LNCAP (cell line): ENCODE measurements around the gene PIP4K2B.

ENCODE experiments used
- TF ChIP-seq, protein P1 (sequence below): fragments of 450-650 bp; IDR thresholded peaks from 2 replicates; pipeline ENCODE4 v1.5.1; 2017; ENCODE audit warnings: mild to moderate bottlenecking

The PIP4K2B gene

DNA sequence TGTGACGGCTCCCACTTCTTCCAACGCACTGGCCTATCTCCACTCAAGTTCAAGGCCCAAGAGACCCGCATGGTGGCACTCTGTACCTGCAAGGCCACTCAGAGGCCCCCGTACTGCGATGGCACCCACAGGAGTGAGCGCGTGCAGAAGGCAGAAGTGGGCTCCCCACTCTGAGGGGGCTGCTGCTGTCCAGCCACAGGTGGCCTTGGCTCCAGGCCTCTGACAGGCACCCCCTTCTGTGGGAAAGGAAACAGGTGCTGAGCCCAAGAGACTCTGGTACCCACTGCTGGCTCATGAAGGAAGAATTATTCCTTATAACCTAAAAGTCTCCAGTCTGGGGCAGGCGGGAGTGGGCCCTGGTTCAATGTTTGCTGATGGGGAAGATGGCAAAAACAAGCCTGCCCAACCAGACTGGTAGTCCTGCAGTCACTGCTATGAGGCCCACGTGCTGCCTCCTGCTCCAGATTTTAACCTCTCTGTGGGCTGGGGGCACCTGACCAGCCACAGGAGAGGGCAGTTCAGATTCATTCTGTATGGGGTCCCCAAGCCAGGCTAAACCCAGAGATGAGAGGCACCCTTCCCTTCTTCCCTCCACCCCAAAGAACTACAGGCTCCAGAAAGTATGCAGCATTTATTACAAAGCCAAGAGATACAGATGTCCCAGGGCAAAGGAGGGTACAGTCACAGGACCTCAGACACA, 65.9 kb downstream of the PIP4K2B start:
- TF ChIP-seq, protein P1, sequence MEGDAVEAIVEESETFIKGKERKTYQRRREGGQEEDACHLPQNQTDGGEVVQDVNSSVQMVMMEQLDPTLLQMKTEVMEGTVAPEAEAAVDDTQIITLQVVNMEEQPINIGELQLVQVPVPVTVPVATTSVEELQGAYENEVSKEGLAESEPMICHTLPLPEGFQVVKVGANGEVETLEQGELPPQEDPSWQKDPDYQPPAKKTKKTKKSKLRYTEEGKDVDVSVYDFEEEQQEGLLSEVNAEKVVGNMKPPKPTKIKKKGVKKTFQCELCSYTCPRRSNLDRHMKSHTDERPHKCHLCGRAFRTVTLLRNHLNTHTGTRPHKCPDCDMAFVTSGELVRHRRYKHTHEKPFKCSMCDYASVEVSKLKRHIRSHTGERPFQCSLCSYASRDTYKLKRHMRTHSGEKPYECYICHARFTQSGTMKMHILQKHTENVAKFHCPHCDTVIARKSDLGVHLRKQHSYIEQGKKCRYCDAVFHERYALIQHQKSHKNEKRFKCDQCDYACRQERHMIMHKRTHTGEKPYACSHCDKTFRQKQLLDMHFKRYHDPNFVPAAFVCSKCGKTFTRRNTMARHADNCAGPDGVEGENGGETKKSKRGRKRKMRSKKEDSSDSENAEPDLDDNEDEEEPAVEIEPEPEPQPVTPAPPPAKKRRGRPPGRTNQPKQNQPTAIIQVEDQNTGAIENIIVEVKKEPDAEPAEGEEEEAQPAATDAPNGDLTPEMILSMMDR, result peak; percentile 23; the same call in 1 of the 2 replicates

DNA sequence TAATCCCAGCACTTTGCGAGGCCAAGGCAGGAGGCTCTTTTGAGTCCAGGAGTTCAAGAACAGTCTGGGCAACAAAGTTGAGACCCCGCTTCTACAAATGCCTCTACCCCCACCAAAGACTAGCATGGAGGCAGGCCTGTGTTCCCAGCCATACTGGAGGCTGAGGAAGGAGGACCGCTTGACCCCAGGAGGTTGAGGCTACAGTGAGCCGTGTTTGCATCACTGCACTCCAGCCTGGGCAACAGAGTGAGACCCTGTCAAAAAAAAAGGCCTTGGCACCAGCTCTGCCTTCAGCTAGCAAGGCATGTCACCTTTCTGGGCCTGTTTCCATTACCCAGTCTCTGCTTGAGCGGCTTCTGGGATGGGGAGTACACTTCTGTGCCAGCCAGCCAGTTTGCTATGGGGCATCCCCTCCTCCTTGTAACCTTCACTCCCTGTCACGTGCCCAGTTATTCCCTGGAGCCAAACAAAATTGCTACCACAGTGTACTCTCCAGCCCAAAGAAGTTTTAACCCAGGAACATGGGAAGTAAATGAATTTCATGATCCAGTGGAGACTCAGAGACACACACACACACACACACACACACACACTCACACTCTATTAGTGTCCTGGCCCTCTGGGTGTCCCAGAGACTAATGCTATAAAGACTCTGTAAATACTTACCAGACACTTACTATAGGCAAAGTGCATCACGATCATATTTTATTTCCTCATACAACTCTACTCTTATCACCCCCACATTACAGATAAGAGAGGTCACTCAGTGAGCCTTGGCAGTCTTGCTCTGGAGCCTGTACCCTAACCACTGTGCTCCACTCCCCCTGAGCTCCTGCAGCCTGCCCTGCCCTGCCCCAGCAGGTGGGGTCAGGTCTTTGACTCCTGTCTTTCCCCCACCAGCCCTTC, 66.7 kb downstream of the PIP4K2B start:
- TF ChIP-seq, protein P1, result no peak

DNA sequence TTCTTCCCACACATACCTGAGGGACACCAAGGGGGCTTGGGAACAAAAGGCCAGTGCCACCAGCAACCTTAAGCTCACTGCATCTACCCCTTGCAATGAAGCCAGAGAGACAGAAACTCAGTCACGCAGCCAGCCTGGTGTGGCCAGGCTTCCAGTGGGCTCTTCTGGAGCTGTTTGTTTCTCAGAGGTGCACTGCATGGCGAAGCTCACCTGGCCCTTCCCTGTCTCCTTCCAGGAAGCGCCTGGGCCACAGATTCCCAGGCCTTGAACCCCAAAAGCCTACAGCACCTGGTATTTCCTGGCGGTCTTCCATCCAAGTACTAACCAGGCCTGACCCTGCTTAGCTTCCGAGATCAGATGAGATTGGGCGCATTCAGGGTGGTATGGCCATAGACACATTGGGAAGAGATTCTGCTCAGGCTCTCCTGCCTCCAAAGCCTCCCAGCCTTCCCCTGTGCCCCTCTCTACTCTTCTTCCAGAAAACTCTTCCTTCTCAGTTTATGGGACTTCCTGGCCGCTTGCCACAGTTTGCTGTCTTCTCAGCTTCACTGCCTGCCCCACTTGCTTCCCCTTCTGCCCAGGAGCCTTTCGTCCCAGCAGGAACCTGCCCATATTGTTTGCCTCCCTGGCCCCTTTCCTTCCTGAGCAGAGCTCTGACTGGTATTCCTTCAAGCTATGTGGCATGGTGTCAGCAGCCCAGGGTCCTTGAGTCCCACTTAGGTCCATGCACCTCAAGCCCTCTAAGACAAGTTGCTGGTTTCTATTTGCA, 67.6 kb downstream of the PIP4K2B start:
- TF ChIP-seq, protein P1, result no peak

DNA sequence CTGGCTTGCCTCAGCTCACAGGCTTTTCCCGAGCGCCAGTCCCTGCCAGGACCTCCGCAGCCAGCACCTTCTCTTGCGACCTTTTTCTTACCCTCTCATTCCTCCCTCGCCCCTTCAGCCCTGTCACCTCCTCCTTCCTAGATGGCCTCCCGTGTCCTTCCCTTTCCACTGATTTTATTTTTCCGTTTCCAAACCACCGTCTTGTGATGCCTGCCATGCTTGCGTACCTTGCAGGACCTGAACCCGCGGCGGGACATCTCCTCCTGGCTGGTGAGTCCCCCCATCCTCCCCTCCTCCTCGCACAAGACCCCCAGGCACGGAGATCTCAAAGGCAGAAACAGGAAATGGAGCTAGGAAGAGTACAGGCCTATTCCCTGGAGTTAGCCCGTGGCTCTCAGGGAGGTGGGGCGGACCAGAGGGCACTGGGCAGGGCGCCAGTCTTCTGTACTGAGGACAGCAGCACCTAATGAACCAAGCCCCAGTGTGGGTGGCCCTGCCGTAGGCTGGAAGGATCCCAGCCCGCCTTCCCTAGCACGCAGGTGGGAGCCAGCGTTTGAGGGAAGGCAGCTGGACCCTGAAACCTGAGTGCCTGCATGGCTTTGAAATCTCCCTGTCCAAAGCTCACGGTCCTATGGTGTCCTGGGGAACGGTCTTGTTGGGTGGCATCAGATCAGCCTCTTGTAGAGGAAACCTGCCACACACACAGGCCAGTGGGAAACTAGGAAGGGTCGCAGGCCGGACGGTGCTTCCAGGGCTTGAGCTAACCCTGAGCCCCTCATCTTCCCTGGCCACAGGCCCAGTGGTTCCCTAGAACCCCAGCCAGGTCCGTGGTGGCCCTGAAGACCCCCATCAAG, 68.6 kb downstream of the PIP4K2B start:
- TF ChIP-seq, protein P1, result no peak

DNA sequence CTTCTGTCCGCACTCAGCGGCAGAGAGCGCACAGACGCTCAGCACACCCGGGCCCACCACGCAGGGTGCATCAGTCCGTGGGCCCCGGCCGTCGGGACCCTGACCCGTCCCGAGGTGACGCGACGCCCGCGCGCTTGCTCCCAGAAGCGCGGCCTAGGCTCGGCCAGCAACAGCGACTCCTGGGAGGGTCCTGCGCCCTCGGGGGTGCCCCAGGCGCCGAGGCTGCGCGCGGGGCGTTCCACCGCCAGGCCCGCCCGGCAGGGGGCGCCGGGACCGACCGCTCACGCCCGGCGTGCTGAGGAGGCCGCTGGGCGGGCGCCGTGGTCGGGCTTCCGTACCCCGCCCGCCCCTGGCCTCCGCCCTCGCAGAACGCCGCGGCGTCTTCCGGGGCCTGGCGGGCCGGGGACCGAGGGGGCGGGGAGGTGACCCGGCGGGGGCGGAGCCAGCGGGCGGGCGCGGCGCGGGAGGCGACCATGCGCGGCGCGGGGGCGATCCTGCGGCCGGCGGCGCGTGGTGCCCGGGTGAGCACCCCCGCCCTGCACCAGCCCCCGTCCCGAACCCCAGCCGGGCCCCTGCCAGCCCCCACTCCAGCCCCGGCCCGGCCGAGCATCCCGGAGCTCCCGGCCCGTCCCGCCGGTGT, 69.3 kb downstream of the PIP4K2B start, which contains the start of gene CISD3:
Gene CISD3, plus strand, starts transcription at position 456 of the 640 bp plus-strand sequence. Its CDS starts 18 bp downstream, at position 474.
- TF ChIP-seq, protein P1, result peak; percentile 88

DNA sequence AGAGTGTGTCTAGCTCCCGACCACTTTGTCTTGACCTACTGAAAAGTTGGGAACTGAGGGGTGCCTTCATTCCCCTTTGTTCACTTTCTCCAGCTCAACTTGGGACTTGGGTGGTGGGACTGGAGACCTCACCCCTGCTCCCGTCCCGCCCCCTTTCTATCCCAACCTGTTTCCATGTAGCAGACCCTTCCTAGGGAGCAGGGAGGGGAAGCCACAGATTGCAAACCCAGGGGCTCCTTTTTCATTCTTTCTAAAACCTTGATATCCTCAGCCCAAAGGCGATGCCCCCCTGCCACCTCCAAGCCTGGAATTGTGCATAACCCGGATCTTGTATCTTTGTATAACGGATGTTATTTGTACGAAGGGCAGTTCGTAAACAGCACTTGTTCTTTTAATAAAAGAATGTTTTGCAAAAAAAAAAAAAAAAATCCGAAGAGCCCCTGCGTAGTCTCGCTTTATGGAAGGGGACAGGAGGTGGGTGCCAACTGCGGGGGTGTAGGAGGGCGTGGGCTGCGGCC, 69.9 kb downstream of the PIP4K2B start:
- TF ChIP-seq, protein P1, result no peak
